GM21423 (cell line): ENCODE measurements around the gene SLC66A2.
A peak's percentile ranks its signal among the peaks of the same experiment; 100 is the strongest.
"Not testable (repeated sequence)": the region's sequence is repeated elsewhere in the genome, so short reads cannot be mapped to it uniquely, and the experiment has no call there.

Experiments used
- ATAC-seq: cut with Tn5 transposase; IDR thresholded peaks from one replicate; pipeline ENCODE4 v1.9.1; 2021; ENCODE audit warnings: mild to moderate bottlenecking, moderate library complexity; ENCODE audit not compliant: unreplicated experiment

Gene SLC66A2

GRCh38 chr18:79951545-79952455, at the start of gene SLC66A2:
Gene SLC66A2 (minus strand): TSS chr18:79951653. CDS start chr18:79950926, 727 bp downstream.
- peak; percentile 84 for ATAC-seq

- no peak for ATAC-seq
Observed at GRCh38 chr18:80000877-80001276, 49.4 kb upstream of the SLC66A2 start.

GRCh38 chr18:79999701-80000100, 48.2 kb upstream of the SLC66A2 start:
- ATAC-seq, result not testable (repeated sequence)

- no peak for ATAC-seq
Observed at GRCh38 chr18:79991494-79991893, 40.0 kb upstream of the SLC66A2 start.

GRCh38 chr18:79989195-79989497, 37.7 kb upstream of the SLC66A2 start:
- no peak for ATAC-seq

DNA sequence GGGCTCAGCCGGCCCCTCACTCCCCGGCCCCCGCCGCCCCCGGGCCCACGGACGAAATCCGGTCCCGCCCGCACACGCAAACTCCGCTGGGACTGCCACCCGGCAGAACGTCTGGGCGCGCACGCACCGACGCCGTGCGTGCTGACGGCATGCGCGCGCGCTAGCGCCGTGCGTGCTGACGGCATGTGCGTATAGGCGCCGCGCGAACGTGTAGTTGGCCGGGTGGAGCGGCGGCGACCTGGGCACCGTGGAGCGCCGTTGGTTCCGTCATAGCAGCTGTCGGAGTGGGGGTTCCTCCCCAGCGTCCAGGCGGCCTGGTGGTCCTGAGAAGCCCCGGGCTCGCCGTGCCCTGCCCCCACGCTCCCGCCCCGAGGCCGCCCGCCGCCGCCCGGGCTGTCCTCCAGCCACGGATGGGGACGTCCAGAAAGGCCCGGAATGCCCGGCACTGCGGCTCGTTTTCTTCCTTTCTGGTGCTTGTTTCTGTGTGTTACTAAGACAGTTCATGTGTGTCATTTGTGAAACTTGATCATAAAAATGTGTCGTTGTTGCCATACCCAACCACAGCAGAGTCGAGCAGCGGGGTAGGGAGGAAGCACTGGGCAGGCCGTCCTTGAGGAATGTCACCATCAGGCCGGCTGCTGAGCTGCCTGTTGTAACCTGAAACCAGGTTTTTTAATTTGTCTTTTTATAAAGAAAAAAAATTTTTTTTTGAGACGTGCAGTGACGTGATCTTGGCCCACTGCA, 37.2 kb upstream of the SLC66A2 start, which contains the start of gene TXNL4A:
TSS of gene TXNL4A (minus strand) at position 113 of the 744 bp plus-strand sequence. CDS start 171 bp downstream, outside the sequence.
- peak; percentile 97 for ATAC-seq

GRCh38 chr18:79988071-79988450, 36.6 kb upstream of the SLC66A2 start:
- peak; percentile 65 for ATAC-seq

GRCh38 chr18:79987566-79987965, 36.1 kb upstream of the SLC66A2 start:
- no peak for ATAC-seq

GRCh38 chr18:79986726-79987125, 35.3 kb upstream of the SLC66A2 start:
- ATAC-seq, result no peak

- no peak for ATAC-seq
Observed at GRCh38 chr18:79985172-79985571, 33.7 kb upstream of the SLC66A2 start.

GRCh38 chr18:79983793-79984192, 32.3 kb upstream of the SLC66A2 start:
- no peak for ATAC-seq

- no peak for ATAC-seq
Observed at GRCh38 chr18:79983253-79983652, 31.8 kb upstream of the SLC66A2 start.

- ATAC-seq, result no peak
Observed at GRCh38 chr18:79982736-79983135, 31.3 kb upstream of the SLC66A2 start.

GRCh38 chr18:79980585-79980984, 29.1 kb upstream of the SLC66A2 start:
- no peak for ATAC-seq

- no peak for ATAC-seq
Observed at GRCh38 chr18:79979843-79980242, 28.4 kb upstream of the SLC66A2 start.

- no peak for ATAC-seq
Observed at GRCh38 chr18:79975985-79976680, 24.7 kb upstream of the SLC66A2 start.

DNA sequence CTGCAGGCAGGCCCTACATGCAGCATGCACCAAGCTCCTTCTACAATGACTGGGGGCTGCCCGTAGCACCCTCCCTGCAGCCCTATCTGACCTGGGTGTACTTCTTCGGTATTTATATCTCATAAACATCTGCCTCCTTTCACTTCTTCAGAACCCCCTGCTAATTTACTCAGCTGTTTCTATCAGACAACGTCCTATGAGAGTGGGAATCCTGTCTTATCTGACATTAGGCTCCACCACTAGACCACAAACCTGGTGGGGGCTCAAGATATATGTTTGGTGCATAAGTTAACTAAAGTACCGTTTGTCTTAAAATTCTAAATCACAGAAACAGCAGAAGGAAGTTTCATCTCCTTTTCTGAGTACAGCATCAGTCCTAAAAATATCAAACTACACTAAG, 23.6 kb upstream of the SLC66A2 start:
- no peak for ATAC-seq

- no peak for ATAC-seq
Observed at GRCh38 chr18:79974025-79974654, 22.7 kb upstream of the SLC66A2 start.

GRCh38 chr18:79973517-79973916, 22.1 kb upstream of the SLC66A2 start:
- ATAC-seq, result no peak

DNA sequence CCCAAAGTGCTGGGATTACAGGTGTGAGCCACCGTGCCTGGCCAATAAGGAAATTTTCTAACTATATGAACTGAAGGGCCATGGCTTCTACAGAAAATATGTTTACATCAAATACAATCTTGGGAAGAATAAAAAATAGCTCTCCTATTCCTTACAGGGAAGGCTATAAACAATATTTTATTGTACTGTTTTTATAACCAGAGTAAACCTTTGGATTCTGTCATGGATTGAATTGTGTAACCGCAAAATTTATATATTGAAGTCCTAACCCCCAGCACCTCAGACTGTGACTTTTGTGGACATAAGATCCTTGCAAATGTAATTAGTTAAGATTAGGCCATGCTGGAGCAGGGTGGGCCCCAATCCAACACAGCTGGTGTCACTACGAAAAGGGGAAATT, 21.3 kb upstream of the SLC66A2 start:
- no peak for ATAC-seq

GRCh38 chr18:79971986-79972385, 20.5 kb upstream of the SLC66A2 start:
- ATAC-seq, result no peak
